Stimulated activated CD4-positive, alpha-beta T cell treated with anti-CD3 and anti-CD28 coated beads, Interleukin-4, amount 100 ng/mL, for 1 hour (primary cell): ENCODE data around the gene FGD2.
"Not testable (repeated sequence)": the region's sequence is repeated elsewhere in the genome, so short reads cannot be mapped to it uniquely, and the experiment has no call there.

Source experiments
- DNase-seq: peaks from one replicate; pipeline ENCODE4 v3.0.0-alpha.2; 2020

Gene FGD2

DNA sequence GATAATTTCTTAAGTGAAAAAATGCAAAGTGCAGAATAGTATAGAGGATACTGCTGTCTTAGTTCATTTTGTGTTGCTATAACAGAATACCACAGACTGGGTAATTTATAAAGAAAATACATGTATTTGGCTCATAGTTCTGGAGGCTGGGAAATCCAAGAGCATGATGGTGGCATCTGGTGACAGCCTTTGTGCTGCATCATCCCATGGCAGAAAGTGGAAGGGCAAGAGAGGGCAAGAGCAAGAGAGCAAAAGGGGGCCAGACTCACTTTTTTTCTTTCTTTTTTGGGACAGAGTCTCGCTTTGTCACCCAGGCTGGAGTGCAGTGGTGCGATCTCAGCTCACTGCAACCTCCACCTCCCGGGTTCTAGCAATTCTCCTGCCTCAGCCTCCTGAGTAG is 37.6 kb downstream of the FGD2 start:
- not testable (repeated sequence) for DNase-seq

DNA sequence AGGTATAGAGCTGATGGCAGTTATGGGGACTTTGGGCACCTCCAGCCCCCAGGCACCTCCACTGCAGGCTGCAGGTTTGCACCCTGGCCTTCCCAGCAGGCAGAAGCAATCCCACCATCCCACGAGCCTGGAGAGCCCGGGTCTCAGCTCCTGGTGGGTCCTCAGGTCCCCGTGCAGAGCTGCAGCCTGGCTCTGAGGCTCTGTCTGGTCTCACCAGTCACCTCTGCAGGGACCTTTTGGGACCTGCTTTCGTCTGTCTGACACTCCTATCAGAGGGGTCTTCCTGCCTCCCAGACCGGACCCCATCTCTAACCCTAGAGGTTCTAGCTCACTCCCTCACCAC is 41.9 kb downstream of the FGD2 start:
- DNase-seq, result no peak

GRCh38 chr6:37047689-37048402 is 42.4 kb downstream of the FGD2 start:
- no peak for DNase-seq

- DNase-seq, result no peak
Measured at GRCh38 chr6:37048403-37048850, 43.0 kb downstream of the FGD2 start.

DNA sequence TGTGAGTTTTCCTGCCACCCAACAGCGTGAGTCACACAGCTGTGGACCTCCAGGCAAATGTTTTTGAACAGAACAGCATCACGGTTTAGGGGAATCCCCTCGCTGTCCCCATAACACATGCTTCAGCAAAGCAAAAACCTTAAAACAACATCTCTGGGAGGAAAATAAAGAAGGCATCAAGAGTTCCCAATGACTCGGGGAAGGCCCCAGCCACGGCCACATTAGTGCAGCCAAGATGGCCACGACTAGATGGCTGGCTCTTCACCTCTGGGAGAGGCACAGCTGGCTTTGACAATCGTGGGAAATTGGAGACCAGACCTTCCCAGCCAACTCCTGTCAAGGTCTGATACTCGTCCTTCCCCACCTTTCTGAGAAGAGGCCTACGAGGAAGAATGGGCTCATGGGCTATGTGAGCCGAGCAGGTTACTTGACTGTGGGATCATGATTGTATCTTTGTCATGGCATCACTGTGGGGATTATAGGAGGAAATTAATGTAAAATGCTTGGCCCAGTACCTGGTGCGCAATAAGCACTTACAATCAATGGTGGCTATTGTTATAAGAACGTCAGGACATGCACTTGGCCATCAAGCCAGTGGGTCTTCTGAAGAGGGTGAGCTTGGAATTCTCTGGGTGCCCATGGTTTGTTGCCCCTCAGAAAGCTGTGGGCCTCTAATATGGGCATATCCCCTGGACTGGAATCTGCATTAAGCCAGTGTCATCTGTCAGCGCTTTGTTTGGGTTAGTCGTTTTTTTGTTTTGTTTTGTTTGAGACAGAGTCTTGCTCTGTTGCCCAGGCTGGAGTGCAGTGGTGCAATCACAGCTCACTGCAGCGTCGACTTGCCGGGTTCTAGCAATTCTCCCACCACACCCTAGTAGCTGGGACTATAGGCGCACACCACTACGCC is 43.6 kb downstream of the FGD2 start:
- DNase-seq, result peak; percentile 72

- no peak for DNase-seq
Measured at GRCh38 chr6:37049758-37050044, 44.2 kb downstream of the FGD2 start.

GRCh38 chr6:37050045-37050853 is 44.8 kb downstream of the FGD2 start:
- DNase-seq, result peak; percentile 53

DNA sequence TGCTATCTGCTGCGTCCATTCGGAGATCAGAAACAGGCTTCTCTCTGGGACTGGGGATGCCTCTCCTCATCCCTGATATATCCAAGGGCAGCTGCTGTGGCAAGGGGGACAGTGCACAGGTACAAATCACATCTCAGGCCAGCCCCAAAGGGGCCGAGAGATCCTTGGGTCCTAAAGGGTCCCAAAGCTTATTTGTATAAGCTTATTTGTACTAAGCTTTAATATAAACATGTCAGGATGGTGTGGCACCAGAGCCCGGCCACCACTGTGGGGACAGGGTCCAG is 45.3 kb downstream of the FGD2 start:
- DNase-seq, result no peak

DNA sequence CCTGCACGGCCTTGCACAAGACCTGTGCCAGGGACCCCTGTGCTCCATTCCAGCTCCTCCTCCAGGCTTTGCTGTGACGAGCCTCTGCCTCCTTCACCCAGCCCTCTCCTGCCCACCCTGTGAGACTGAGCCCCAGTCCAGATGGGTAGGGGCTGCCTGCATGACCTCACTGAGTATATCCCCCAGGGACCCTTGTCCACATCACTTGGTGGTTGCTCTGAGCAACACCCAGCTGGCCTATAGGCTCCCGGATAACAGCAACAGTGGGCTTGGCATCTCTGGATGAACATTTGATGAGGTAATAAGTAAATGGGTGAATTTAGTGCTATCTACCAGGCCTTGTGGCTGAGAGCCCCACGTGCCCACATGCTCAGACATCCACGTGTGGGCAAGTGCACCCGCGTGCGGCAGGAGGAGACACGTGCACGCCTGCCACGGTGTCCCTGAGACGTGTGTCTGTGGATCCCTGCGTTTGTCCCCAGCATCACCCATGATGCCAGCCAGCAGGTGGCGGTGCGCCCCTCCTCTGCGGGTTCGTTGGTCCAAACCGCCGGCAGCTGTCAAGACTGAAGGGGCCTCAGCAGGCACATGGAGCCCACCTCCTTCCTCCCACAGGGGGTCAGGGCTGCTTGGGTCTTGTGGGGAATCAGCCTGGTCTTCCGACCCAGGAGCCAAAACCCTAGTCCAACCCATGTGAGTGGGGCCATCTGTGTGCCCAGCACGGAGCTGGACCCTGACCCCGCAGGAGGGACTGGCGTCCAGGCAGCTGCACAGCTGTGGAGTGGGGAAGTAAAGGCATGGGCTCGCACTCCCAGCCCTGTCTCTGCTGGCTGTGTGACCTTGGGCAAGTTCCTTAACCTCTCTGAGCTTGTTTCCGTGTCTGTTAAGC is 45.9 kb downstream of the FGD2 start:
- DNase-seq, result peak; percentile 91

- DNase-seq, result no peak
Measured at GRCh38 chr6:37052027-37052628, 46.7 kb downstream of the FGD2 start.

GRCh38 chr6:37053683-37054082 is 48.2 kb downstream of the FGD2 start:
- DNase-seq, result no peak

- no peak for DNase-seq
Measured at GRCh38 chr6:37054171-37054570, 48.7 kb downstream of the FGD2 start.

DNA sequence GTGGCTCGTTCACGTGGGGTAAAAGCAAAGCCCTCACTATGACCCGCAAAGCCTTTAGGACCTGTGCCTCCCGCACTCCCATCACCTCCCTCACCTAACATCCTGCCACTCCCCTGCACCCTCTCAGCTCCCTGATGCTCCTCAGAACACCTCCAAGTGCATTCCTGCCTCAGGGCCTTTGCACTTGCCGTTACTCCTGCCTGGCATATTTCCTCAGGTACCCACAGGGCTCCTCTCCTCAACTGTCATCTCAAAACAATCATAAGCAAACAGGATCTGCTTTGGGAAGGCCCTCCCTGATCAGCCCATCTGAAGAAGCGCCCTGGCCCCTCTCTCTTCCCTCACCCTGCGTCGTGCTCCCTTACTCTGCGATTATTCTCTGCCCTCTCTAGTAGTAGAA is 49.1 kb downstream of the FGD2 start:
- no peak for DNase-seq

DNA sequence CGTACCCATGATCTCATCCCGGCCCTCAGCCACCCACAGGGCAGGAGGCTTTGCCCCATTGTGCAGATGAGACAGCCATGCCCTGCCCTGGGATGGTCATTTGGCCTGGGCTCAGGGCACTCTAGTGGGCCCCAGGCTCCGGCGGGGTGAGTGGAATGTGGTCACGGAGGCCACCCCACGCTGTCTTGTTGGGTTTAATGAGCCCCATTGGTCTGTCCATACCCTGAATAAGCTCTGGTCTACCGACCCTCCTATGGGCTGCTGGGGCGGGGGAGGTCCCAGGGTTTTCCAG is 50.6 kb downstream of the FGD2 start:
- DNase-seq, result no peak

DNA sequence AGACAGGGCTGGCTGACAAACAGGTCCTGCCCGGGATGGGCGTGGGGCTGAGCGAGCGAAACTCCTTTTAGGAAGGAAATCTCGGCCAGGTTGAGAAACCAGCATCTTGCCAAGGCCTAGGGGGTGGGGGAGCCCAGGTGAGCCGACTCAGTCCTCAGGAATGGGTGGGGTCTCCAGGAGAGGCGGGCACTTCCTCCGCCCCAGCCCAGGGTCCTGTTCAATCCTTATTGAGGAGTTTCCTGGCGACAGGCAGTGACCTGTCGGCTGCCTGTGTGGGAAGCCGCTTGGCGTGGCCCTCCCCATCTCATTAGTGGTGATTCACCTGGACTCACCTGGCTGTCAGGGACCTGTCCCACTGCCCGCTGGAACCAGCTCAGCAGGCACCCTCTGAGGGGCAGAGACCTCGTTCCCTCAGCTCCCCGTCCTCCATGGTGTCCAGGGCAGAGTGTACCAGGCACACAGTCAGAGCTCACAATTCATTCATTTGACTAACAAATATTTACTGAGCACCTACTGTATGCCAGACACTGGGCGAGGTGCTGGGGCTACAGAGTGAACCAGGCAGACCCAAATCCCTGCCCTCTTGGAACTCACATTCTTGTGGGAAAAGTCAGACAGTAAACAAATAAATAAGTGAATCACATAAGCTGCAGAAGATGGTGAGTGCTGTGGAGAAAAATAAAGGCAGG is 51.1 kb downstream of the FGD2 start:
- no peak for DNase-seq

- DNase-seq, result no peak
Measured at GRCh38 chr6:37057128-37057471, 51.6 kb downstream of the FGD2 start.

DNA sequence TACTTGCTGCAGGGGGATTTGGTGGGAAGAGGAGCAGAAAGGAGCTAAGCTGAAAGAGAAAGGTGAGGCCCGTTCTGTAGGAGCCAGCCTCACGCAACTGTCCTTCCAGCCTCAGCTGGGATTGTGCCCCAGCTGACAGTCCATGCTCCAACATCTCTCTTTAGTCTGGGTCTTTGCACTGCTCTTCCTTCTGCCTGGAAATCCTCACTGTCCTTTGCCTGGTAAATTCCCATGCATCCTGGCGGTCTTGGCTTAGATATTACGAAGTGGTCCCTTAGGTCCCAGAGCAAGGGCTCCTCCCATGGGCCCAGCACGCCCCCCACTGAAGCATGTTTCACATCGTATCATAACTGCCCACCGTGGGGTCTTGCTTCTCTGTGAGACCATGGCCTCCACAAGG is 52.2 kb downstream of the FGD2 start:
- no peak for DNase-seq

DNA sequence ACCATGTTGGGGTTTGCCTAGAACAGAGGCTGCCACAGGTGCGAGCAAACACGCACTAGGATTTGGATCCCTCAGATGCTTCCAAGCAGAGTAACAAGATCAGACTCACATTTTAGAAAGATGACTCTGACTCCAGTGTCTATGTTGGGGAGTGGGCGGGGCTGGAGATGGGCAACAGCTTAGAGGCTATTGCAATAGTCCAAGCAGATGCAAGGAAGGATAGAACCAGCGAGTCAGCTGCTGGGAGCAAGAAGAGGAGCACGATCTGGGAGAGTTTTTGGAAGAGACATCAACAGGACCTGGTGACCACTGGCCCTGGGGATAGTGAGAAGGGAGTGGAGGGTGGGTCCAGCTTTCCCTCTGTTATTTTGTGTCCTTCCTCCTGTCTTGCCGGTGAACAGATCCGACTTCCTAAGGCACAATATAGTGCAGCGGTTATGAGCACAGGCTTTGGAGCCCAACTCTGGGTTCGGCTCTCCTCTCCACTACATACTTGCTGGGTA is 52.7 kb downstream of the FGD2 start:
- DNase-seq, result no peak

- DNase-seq, result not testable (repeated sequence)
Measured at GRCh38 chr6:37058984-37059343, 53.5 kb downstream of the FGD2 start.

GRCh38 chr6:37059344-37060194 is 54.1 kb downstream of the FGD2 start:
- no peak for DNase-seq

DNA sequence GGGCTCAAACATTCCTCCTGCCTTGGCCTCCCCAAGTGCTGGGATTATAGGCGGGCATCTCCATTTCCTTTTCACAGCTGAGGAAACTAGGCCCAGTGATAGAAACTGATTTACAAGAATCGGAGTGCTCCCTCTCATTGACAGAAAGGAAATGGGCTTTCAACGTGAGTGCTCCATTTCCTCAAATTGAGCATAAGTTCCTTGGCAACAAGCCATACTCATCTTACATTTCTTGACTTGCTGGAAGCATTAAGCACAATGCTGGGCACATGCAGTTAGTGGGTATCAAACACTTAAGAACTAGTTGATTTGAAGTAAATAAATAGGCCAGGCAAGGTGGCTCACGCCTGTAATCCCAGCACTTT is 54.7 kb downstream of the FGD2 start:
- DNase-seq, result no peak
